H1 (cell line): ENCODE results near the gene TRIOBP. TPM values are rescaled to one million over a fixed set of nuclear protein-coding genes. Genes with fewer than 3 reads are reported as not detected.

ENCODE experiments used
- CTCF ChIA-PET: fragments of 300-600 bp; sonication (Branson Sonifier 250); formaldehyde crosslinking; loops from one replicate; lab custom pipeline; 2021; ENCODE audit not compliant: partially characterized antibody; lab: Charles Lee
- POLR2A ChIA-PET: fragments of 300-600 bp; sonication (Branson Sonifier 250); formaldehyde crosslinking; loops from one replicate; lab custom pipeline; 2021; ENCODE audit warnings: inconsistent platforms; ENCODE audit not compliant: partially characterized antibody; lab: Charles Lee
- DNase-seq, 2 experiments: peaks; one replicate each; pipeline versions ENCODE4 v3.0.0 to v3.0.0-alpha.2; 2010 to 2022; ENCODE audit warnings: low spot score in 2 of 2, low read depth in 1 of 2, mixed read lengths in 1 of 2
- FAIRE-seq: peaks from 2 replicates; lab custom pipeline; 2011; peaks lifted over from hg19 to GRCh38; lab: Jason Lieb, UNC
- H2AFZ ChIP-seq: 2 replicates; pipeline ENCODE4 v1.8.1; 2012; ENCODE audit warnings: low read length, inconsistent platforms
- H2AK5ac ChIP-seq: 2 replicates; pipeline ENCODE4 v1.6.1; 2013; ENCODE audit warnings: low read depth, low read length
- H2BK120ac ChIP-seq: replicated peaks from 2 replicates; pipeline ENCODE3; 2013; ENCODE audit warnings: low read depth, low read length, inconsistent platforms
- H2BK12ac ChIP-seq: 2 replicates; pipeline ENCODE4 v1.6.1; 2013; ENCODE audit warnings: low read depth, low read length
- H2BK15ac ChIP-seq: 2 replicates; pipeline ENCODE4 v1.6.1; 2013; ENCODE audit warnings: low read length
- H2BK20ac ChIP-seq: 2 replicates; pipeline ENCODE4 v1.6.1; 2013; ENCODE audit warnings: low read length
- H2BK5ac ChIP-seq: 2 replicates; pipeline ENCODE4 v1.6.1; 2013; ENCODE audit warnings: low read depth, low read length
- H3K14ac ChIP-seq: 2 replicates; pipeline ENCODE4 v1.6.1; 2013; ENCODE audit warnings: inconsistent platforms; ENCODE audit not compliant: insufficient read length
- H3K18ac ChIP-seq: 2 replicates; pipeline ENCODE4 v1.6.1; 2013; ENCODE audit warnings: low read length; ENCODE audit errors: extremely low read depth
- H3K23ac ChIP-seq: 2 replicates; pipeline ENCODE4 v1.6.1; 2013; ENCODE audit warnings: inconsistent platforms; ENCODE audit not compliant: insufficient read length
- H3K23me2 ChIP-seq: 2 replicates; pipeline ENCODE4 v1.6.1; 2013; ENCODE audit warnings: low read depth, low read length
- H3K27ac ChIP-seq: 2 replicates; pipeline ENCODE4 v1.6.1; 2011; ENCODE audit warnings: low read depth, low read length, inconsistent platforms
- H3K27me3 ChIP-seq, 4 experiments: replicated peaks in 1 of 4; 1 replicate in 1 of 4; 2 replicates in 3 of 4; pipeline versions ENCODE4 v1.6.1 to v1.8.1; 2011 to 2013; ENCODE audit warnings: low read length in 3 of 4, mild to moderate bottlenecking in 3 of 4, inconsistent platforms in 2 of 4, mixed read lengths in 2 of 4, moderate library complexity in 1 of 4; ENCODE audit not compliant: control insufficient read depth in 3 of 4, insufficient read depth in 3 of 4; ENCODE audit errors: extremely low read depth in 1 of 4
- H3K36me3 ChIP-seq, 4 experiments: 2 replicates each; pipeline versions ENCODE4 v1.6.1 to v1.8.1; 2011 to 2013; ENCODE audit warnings: mild to moderate bottlenecking in 4 of 4, low read length in 3 of 4, moderate library complexity in 2 of 4, control low read depth in 1 of 4, inconsistent platforms in 1 of 4; ENCODE audit not compliant: insufficient read depth in 4 of 4, control insufficient read depth in 2 of 4
- H3K4ac ChIP-seq: replicated peaks from 2 replicates; pipeline ENCODE3; 2013; ENCODE audit warnings: low read length, low read depth, mixed read lengths, inconsistent platforms; ENCODE audit not compliant: insufficient read length
- H3K4me1 ChIP-seq, 4 experiments: replicated peaks in 1 of 4; 1 replicate in 1 of 4; 2 replicates in 3 of 4; pipeline versions ENCODE4 v1.6.1 to v1.8.1; 2011 to 2013; ENCODE audit warnings: low read length in 3 of 4, inconsistent platforms in 2 of 4, mixed read lengths in 1 of 4; ENCODE audit not compliant: insufficient read depth in 4 of 4, control insufficient read depth in 3 of 4
- H3K4me2 ChIP-seq, 2 experiments: 2 replicates each; pipeline versions ENCODE4 v1.6.1 to v1.8.1; 2011 to 2013; ENCODE audit warnings: low read depth in 2 of 2, low read length in 2 of 2, control low read depth in 1 of 2, inconsistent platforms in 1 of 2, mild to moderate bottlenecking in 1 of 2; ENCODE audit not compliant: insufficient read depth in 1 of 2
- H3K4me3 ChIP-seq, 4 experiments: fragments of 200-600, 300-600 bp in 1 of 4; sonication (generic), shearing (Covaris generic), sonication (Bioruptor Twin) in 1 of 4; 2 replicates each; pipeline versions ENCODE4 v1.5.1 to v1.8.1; 2011 to 2016; ENCODE audit warnings: low read length in 4 of 4, low read depth in 3 of 4, control low read depth in 2 of 4, inconsistent platforms in 2 of 4, mild to moderate bottlenecking in 2 of 4, mixed read lengths in 1 of 4, moderate library complexity in 1 of 4; ENCODE audit not compliant: insufficient read depth in 2 of 4; ENCODE audit errors: extremely low read depth in 1 of 4
- H3K56ac ChIP-seq: replicated peaks from 2 replicates; pipeline ENCODE3; 2013; ENCODE audit warnings: low read depth, mild to moderate bottlenecking, mixed read lengths, low read length, inconsistent platforms; ENCODE audit not compliant: insufficient read length
- H3K79me1 ChIP-seq: 2 replicates; pipeline ENCODE4 v1.6.1; 2013; ENCODE audit warnings: low read depth, low read length, control low read depth
- H3K79me2 ChIP-seq, 2 experiments: 2 replicates each; pipeline versions ENCODE4 v1.6.1 to v1.8.1; 2012 to 2013; ENCODE audit warnings: low read length in 2 of 2, mild to moderate bottlenecking in 2 of 2, inconsistent platforms in 1 of 2; ENCODE audit not compliant: insufficient read depth in 2 of 2, control insufficient read depth in 1 of 2
- H3K9ac ChIP-seq, 4 experiments: replicated peaks in 1 of 4; 1 replicate in 1 of 4; 2 replicates in 3 of 4; pipeline versions ENCODE4 v1.6.1 to v1.8.1; 2011 to 2013; ENCODE audit warnings: low read depth in 3 of 4, low read length in 3 of 4, control low read depth in 2 of 4, mild to moderate bottlenecking in 2 of 4, moderate library complexity in 2 of 4, inconsistent platforms in 1 of 4; ENCODE audit errors: extremely low read depth in 1 of 4
- H3K9me3 ChIP-seq, 2 experiments: 2 replicates each; pipeline versions ENCODE4 v1.6.1 to v1.8.1; 2012 to 2013; ENCODE audit warnings: mild to moderate bottlenecking in 2 of 2, moderate library complexity in 2 of 2, control low read depth in 1 of 2, inconsistent platforms in 1 of 2, low read depth in 1 of 2, low read length in 1 of 2, mixed read lengths in 1 of 2; ENCODE audit not compliant: insufficient read depth in 2 of 2
- H4K20me1 ChIP-seq, 2 experiments: replicated peaks in 1 of 2; 2 replicates each; pipeline versions ENCODE3 to v1.8.1; 2011 to 2013; ENCODE audit warnings: inconsistent platforms in 2 of 2, low read length in 2 of 2, mild to moderate bottlenecking in 1 of 2; ENCODE audit not compliant: insufficient read depth in 2 of 2, control insufficient read depth in 1 of 2
- H4K5ac ChIP-seq: 2 replicates; pipeline ENCODE4 v1.6.1; 2013; ENCODE audit warnings: low read length, low read depth, mixed read lengths, inconsistent platforms; ENCODE audit not compliant: insufficient read length
- H4K8ac ChIP-seq: 2 replicates; pipeline ENCODE4 v1.8.0; 2013; ENCODE audit warnings: mild to moderate bottlenecking, moderate library complexity, low read length, inconsistent platforms; ENCODE audit not compliant: insufficient read depth; ENCODE audit errors: extremely low read depth
- H4K91ac ChIP-seq: replicated peaks from 2 replicates; pipeline ENCODE3; 2013; ENCODE audit warnings: low read length, mixed read lengths, inconsistent platforms; ENCODE audit not compliant: insufficient read length
- ATF2 ChIP-seq: IDR thresholded peaks from 2 replicates; pipeline ENCODE4 v1.6.1; 2012; ENCODE audit warnings: low read length, inconsistent platforms
- CEBPB ChIP-seq: IDR thresholded peaks from 2 replicates; pipeline ENCODE4 v1.6.1; 2012; ENCODE audit warnings: low read depth, low read length
- HDAC2 ChIP-seq, 2 experiments: fragments of 300-600 bp in 1 of 2; sonication (generic) in 1 of 2; IDR thresholded peaks; 2 replicates each; pipeline ENCODE4 v1.6.1; 2011 to 2012; ENCODE audit warnings: low read depth in 2 of 2, low read length in 2 of 2, mild to moderate bottlenecking in 2 of 2, moderate library complexity in 2 of 2, borderline replicate concordance in 1 of 2, inconsistent platforms in 1 of 2
- MAX ChIP-seq: IDR thresholded peaks from 2 replicates; pipeline ENCODE4 v1.6.1; 2012; ENCODE audit warnings: inconsistent platforms
- NRF1 ChIP-seq: IDR thresholded peaks from 2 replicates; pipeline ENCODE4 v1.6.1; 2011; ENCODE audit warnings: mild to moderate bottlenecking, low read depth, low read length, improper control_type of control experiment
- RFX5 ChIP-seq: IDR thresholded peaks from 2 replicates; pipeline ENCODE4 v1.6.1; 2011; ENCODE audit warnings: low read depth, low read length, improper control_type of control experiment, borderline replicate concordance
- SIRT6 ChIP-seq: IDR thresholded peaks from one replicate; pipeline ENCODE4 v1.7.1; 2012; ENCODE audit warnings: low read length, inconsistent platforms
- SP2 ChIP-seq: IDR thresholded peaks from 2 replicates; pipeline ENCODE4 v1.6.1; 2012; ENCODE audit warnings: mild to moderate bottlenecking, low read length, inconsistent platforms
- TBP ChIP-seq: IDR thresholded peaks from 2 replicates; pipeline ENCODE4 v1.6.1; 2011; ENCODE audit warnings: low read depth, low read length, improper control_type of control experiment
- YY1 ChIP-seq: IDR thresholded peaks from 2 replicates; pipeline ENCODE4 v1.6.1; 2011; ENCODE audit warnings: low read depth, mild to moderate bottlenecking, low read length
- ZNF274 ChIP-seq: IDR thresholded peaks from 2 replicates; pipeline ENCODE4 v1.7.0; 2012; ENCODE audit warnings: low read length, borderline replicate concordance; ENCODE audit errors: extremely low read depth
- WGBS, 2 experiments: shearing (Covaris generic) in 1 of 2; methylation state at CpG; one replicate each; pipeline versions ENCODE4 v1.1.6 to v1.1.7; 2013 to 2015; ENCODE audit warnings: low lambda C conversion rate in 2 of 2, mixed read lengths in 2 of 2, inconsistent platforms in 1 of 2, low coverage in 1 of 2, missing lambda C conversion rate in 1 of 2; ENCODE audit not compliant: insufficient replicate concordance in 2 of 2, insufficient coverage in 1 of 2, insufficient read length in 1 of 2; ENCODE audit errors: extremely low coverage in 1 of 2, missing lambda C conversion rate in 1 of 2; 5-methylcytosine and 5-hydroxymethylcytosine counted together
- polyA plus RNA-seq, 7 experiments: library from polyadenylated mRNA; depleted of rRNA in 3 of 7; stranded (reverse) in 5 of 7; unstranded in 2 of 7; fragments of >200 nt in 5 of 7; fragments of 200-250 nt in 2 of 7; gene quantifications; 1 replicate in 5 of 7; 2 replicates in 1 of 7; 4 replicates in 1 of 7; pipeline versions ENCODE4 v1.2.1 to v1.2.3, GENCODE V29; 2011 to 2013; ENCODE audit warnings: missing spikeins in 2 of 7, mixed read lengths in 2 of 7
- total RNA-seq: library from RNA; stranded (reverse); fragmentation: NEBNext Ultra II Directional; extraction: Animal tissue kit (Norgen Biotek cat#: 25700); gene quantifications from 2 replicates; pipeline ENCODE4 v1.2.1, GENCODE V29; 2021
- TF ChIP-seq, protein P1 (sequence below): IDR thresholded peaks from 2 replicates; pipeline ENCODE4 v1.6.1; 2011; ENCODE audit warnings: low read length, improper control_type of control experiment

TRIOBP gene
- total and polyA plus RNA-seq, 2 of the 8 experiments (the other 6 are each of a cell fraction or from before 2014, with no cell fraction given) = 18.2 to 27.3 TPM

DNA sequence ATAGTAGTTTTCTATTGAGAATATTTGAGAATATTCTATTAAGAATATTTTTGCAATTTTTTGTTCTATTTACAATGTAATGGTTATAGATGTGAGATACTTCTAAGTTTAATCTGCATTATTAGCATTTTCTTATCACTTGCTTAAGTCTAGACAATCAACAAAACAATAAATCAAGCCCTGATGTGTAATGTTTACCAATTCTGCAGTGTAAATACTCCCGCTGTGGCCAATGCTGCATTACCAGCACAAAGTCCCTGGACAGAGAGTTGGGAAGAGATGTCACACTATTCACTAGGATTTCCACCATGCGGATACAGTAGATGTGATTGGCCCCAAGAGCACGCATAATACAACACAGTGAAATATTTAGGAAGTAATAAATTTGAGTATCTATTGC is 63.3 kb downstream of the TRIOBP start:
- H4K91ac ChIP-seq = no peak overlapping the region
- no peaks in the 10 kb centered on the region for H3K79me2 ChIP-seq
- no peak overlapping the region for H3K9ac ChIP-seq
- H3K9me3 ChIP-seq = no peaks in the 10 kb centered on the region
- H3K23me2 ChIP-seq = no peaks in the 10 kb centered on the region
- no peak overlapping the region for H2BK15ac ChIP-seq
- no peak overlapping the region for H3K4me3 ChIP-seq
- H3K4ac ChIP-seq = no peak overlapping the region
- H4K5ac ChIP-seq = no peak overlapping the region
- H2BK120ac ChIP-seq = no peak overlapping the region
- H4K8ac ChIP-seq = no peak overlapping the region
- H3K4me1 ChIP-seq = no peaks in the 10 kb centered on the region
- peaks cover 4 to 5% of the 10 kb centered on the region in 2 experiments for H4K20me1 ChIP-seq
- H2BK5ac ChIP-seq = no peak overlapping the region
- CTCF ChIA-PET = no interaction called here
- no peak overlapping the region for H3K18ac ChIP-seq
- H3K56ac ChIP-seq = no peak overlapping the region
- H3K79me1 ChIP-seq = no peaks in the 10 kb centered on the region
- no peak overlapping the region for H2BK20ac ChIP-seq
- TF ChIP-seq, protein P1, sequence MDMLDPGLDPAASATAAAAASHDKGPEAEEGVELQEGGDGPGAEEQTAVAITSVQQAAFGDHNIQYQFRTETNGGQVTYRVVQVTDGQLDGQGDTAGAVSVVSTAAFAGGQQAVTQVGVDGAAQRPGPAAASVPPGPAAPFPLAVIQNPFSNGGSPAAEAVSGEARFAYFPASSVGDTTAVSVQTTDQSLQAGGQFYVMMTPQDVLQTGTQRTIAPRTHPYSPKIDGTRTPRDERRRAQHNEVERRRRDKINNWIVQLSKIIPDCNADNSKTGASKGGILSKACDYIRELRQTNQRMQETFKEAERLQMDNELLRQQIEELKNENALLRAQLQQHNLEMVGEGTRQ = no peak
- TF ChIP-seq MAX (no peak), YY1 (no peak), NRF1 (no peak), CEBPB (no peak), RFX5 (no peak), SP2 (no peak), SIRT6 (no peak), TBP (no peak), ATF2 (no peak), ZNF274 (no peak), HDAC2 (IDR thresholded peaks at IDR 0.05; ENCODE audit: borderline replicate concordance in 1 of 2, low read depth in 2 of 2, low read length in 2 of 2) (no peak)
- no peaks in the 10 kb centered on the region for H3K27me3 ChIP-seq
- no peak overlapping the region for H3K23ac ChIP-seq
- FAIRE-seq = no peak
- H3K36me3 ChIP-seq = peaks cover 2 to 37% (median 19%) of the 10 kb centered on the region in 4 experiments; a peak in 6 of 8 replicates
- no peak overlapping the region for H2AFZ ChIP-seq
- H3K4me2 ChIP-seq = no peak overlapping the region
- no peak for DNase-seq
- no peak overlapping the region for H2BK12ac ChIP-seq
- H3K27ac ChIP-seq = no peak overlapping the region
- H2AK5ac ChIP-seq = no peak overlapping the region
- POLR2A ChIA-PET = interaction anchor here (0.7 to 1.4 kb wide), 2 partner anchors 13 kb away, joined by 3 to 4 read pairs; no protein-coding TSS in a partner anchor
- H3K14ac ChIP-seq = no peak overlapping the region
- WGBS, 2 experiments = 93% methylated on average over 3 of the region's 3 CpGs; no CpG with 5 or more reads in 1 of the 2 experiments
